Breast epithelium (tissue), 3 donors: ENCODE data around the gene RETREG3.

Source experiments
- POLR2A ChIP-seq: fragments of 450-650 bp; IDR thresholded peaks from one replicate; pipeline ENCODE4 v1.6.1; 2016; ENCODE audit warnings: antibody characterized with exemption, mild to moderate bottlenecking, moderate library complexity
- TF ChIP-seq, protein P1 (sequence below), 3 donors: fragments of 450-650 bp; IDR thresholded peaks; one replicate each; pipeline ENCODE4 v1.5.1; 2016 to 2017; ENCODE audit warnings: antibody characterized with exemption in 3 of 3, mild to moderate bottlenecking in 3 of 3, moderate library complexity in 3 of 3

DNA sequence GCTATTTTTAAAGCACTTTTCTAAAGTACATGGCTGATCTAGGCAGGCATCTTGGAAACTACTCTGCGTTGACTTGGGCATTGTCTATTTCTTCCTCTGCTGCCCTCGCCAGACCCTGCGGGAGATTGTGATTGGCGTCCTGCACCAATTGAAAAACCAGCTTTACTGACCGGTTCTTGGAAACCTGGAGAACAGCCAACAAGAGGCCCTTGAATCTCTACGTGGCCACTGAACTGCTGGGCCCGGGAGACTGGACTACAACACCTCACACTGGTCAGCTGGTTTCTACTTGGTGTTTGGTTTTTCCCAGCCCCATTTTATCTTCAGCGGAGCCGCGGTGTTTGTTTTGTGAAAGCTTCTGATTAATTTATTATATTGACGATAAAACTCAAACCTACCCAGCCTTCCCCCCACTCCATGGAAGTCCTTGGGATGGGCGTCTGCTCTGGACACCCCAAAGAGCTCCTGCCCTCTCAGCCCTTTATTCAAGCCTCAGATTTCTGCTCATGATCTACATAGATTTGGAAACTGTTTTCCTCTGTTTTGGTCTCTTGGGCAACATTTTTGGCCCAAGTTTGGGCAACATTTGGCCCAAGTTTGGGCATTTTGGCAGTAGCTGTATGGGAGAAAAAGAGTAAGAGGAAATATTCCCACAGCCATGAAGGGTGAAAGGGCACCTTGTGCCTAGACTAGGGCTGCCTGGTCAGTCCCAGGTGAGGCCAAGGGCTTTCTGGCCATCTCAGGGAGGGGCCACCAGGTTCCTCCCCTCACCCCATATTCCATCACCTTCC is 37.5 kb downstream of the RETREG3 start:
- TF ChIP-seq, protein P1, sequence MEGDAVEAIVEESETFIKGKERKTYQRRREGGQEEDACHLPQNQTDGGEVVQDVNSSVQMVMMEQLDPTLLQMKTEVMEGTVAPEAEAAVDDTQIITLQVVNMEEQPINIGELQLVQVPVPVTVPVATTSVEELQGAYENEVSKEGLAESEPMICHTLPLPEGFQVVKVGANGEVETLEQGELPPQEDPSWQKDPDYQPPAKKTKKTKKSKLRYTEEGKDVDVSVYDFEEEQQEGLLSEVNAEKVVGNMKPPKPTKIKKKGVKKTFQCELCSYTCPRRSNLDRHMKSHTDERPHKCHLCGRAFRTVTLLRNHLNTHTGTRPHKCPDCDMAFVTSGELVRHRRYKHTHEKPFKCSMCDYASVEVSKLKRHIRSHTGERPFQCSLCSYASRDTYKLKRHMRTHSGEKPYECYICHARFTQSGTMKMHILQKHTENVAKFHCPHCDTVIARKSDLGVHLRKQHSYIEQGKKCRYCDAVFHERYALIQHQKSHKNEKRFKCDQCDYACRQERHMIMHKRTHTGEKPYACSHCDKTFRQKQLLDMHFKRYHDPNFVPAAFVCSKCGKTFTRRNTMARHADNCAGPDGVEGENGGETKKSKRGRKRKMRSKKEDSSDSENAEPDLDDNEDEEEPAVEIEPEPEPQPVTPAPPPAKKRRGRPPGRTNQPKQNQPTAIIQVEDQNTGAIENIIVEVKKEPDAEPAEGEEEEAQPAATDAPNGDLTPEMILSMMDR (IDR thresholded peaks at IDR 0.05) = no peak
- no peak for TF ChIP-seq POLR2A
